GM23248 (cell line): ENCODE data around the gene TUBA4A.

ENCODE experiments used
- EZH2 ChIP-seq: fragments of 200-600 bp; sonication (generic); IDR thresholded peaks from 2 replicates; pipeline ENCODE4 v1.6.1; 2018; ENCODE audit warnings: antibody characterized with exemption, mild to moderate bottlenecking; ENCODE audit not compliant: insufficient read depth, poor library complexity, severe bottlenecking
- EZH2phosphoT487 ChIP-seq: fragments of 200-600 bp; sonication (generic); IDR thresholded peaks from 2 replicates; pipeline ENCODE4 v1.6.1; 2018; ENCODE audit warnings: antibody characterized with exemption, moderate library complexity, mild to moderate bottlenecking, low read depth; ENCODE audit not compliant: insufficient read depth

- TF ChIP-seq EZH2phosphoT487 (no peak), EZH2 (no peak)
Measured at GRCh38 chr2:219292616-219293015, 38.9 kb upstream of the TUBA4A start.
